HG02840 (cell line): ENCODE data around the gene MAPKBP1.

ENCODE experiments used
- ATAC-seq: cut with Tn5 transposase; IDR thresholded peaks from one replicate; pipeline ENCODE4 v1.9.1; 2021; ENCODE audit warnings: mild to moderate bottlenecking, moderate library complexity, moderate number of reproducible peaks; ENCODE audit not compliant: unreplicated experiment, low FRiP score

The MAPKBP1 gene

GRCh38 chr15:41861736-41862356 lies 87.6 kb downstream of the MAPKBP1 start:
- no peak for ATAC-seq

GRCh38 chr15:41862515-41863116 lies 88.3 kb downstream of the MAPKBP1 start:
- ATAC-seq = no peak

- no peak for ATAC-seq
Measured at GRCh38 chr15:41865490-41866055, 91.3 kb downstream of the MAPKBP1 start.

GRCh38 chr15:41866263-41866703 lies 92.0 kb downstream of the MAPKBP1 start:
- ATAC-seq = no peak

- no peak for ATAC-seq
Measured at GRCh38 chr15:41866872-41867579, 92.7 kb downstream of the MAPKBP1 start.

GRCh38 chr15:41868321-41868720 lies 94.0 kb downstream of the MAPKBP1 start:
- ATAC-seq = no peak

GRCh38 chr15:41869770-41870688 lies 95.7 kb downstream of the MAPKBP1 start:
- no peak for ATAC-seq

GRCh38 chr15:41870689-41871081 lies 96.4 kb downstream of the MAPKBP1 start:
- no peak for ATAC-seq

- ATAC-seq = no peak
Measured at GRCh38 chr15:41871175-41871905, 97.1 kb downstream of the MAPKBP1 start.

GRCh38 chr15:41872166-41872747 lies 98.0 kb downstream of the MAPKBP1 start:
- ATAC-seq = no peak

- ATAC-seq = no peak
Measured at GRCh38 chr15:41873711-41874110, 99.4 kb downstream of the MAPKBP1 start.

GRCh38 chr15:41874736-41875135 lies 100.5 kb downstream of the MAPKBP1 start:
- no peak for ATAC-seq

- ATAC-seq = no peak
Measured at GRCh38 chr15:41876007-41876406, 101.7 kb downstream of the MAPKBP1 start.

GRCh38 chr15:41876689-41877088 lies 102.4 kb downstream of the MAPKBP1 start:
- no peak for ATAC-seq
